ENCODE results near the gene YIPF6. TPM values are rescaled to one million over a fixed set of nuclear protein-coding genes. Genes with fewer than 3 reads are reported as not detected.
"Not testable (repeated sequence)": the region's sequence is repeated elsewhere in the genome, so short reads cannot be mapped to it uniquely, and the experiment has no call there.

YIPF6 gene
- total and polyA plus RNA-seq, 10 donors = 3.0 to 31.3 (median 25.8) TPM

DNA sequence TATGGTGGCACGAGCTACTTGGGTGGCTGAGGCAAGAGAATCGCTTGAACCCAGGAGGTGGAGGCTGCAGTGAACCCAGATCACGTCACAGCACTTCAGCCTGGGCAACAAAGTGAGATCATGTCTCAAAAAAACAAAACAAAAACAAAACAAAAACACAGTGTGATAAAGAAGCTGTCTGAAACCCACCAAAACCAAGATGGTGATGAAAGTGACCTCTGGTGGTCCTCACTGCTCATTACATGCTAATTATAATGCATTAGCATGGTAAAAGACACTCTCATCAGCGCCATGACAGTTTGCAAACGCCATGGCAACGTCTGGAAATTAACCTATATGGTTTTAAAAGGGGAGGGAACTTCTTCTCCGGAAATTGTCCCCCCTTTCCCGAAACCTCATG is 36.2 kb upstream of the YIPF6 start:
- DNase-seq = no peak
- 18 to 35% (median 20%) methylated on average over 8 of the region's 8 CpGs for WGBS, 5 donors
- intact Hi-C loops (cut with DNase I; ENCODE audit: low total_unique reads) = no loop called here

DNA sequence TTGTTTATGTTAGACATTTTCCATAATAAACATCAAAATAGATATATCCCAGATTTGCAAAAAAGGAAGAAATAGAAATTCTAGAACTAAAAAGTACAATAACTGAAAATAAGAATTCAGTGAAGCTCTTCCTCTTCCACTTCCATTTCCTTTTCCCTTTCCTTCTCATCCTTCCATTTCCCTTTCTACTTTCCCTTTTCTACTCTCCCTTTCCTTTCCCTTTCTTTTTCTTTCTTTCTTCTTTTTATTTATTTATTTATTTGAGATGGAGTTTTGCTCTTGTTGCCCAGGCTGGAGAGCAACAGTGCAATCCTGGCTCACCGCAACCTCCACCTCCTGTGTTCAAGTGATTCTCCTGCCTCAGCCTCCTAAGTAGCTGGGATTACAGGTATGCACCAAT is 35.0 kb upstream of the YIPF6 start:
- Histone ChIP-seq H3K36me3 (no peaks in the 10 kb centered on the region), H3K9me3 (no peaks in the 10 kb centered on the region), H3K4me3 (no peak overlapping the region), H3K4me1 (peaks cover 0 to 5% (median 0%) of the 10 kb centered on the region in 6 donors), H3K27me3 (replicated peaks in 1 of 7) (no peaks in the 10 kb centered on the region), H3K27ac (no peak overlapping the region)
- no peak for DNase-seq
- intact Hi-C loops (cut with DNase I; ENCODE audit: low total_unique reads) = no loop called here
- TF ChIP-seq CTCF (IDR thresholded peaks at IDR 0.05 in 8 of 11, conservative IDR thresholded peaks at IDR 0.05 in 3 of 11) (no peak), POLR2A (IDR thresholded peaks at IDR 0.05) (no peak), POLR2AphosphoS5 (IDR thresholded peaks at IDR 0.05) (no peak)
- WGBS, 5 donors = 96 to 100% (median 100%) methylated on average over 1 of the region's 1 CpG

More for the DNA sequence above, 36.2 kb upstream of the YIPF6 start:
- TF ChIP-seq CTCF (IDR thresholded peaks at IDR 0.05 in 8 of 11, conservative IDR thresholded peaks at IDR 0.05 in 3 of 11) (peak in 10 of 11 experiments; percentile 5 to 57 (median 50)), POLR2AphosphoS5 (IDR thresholded peaks at IDR 0.05) (no peak)
- Histone ChIP-seq H3K36me3 (no peaks in the 10 kb centered on the region), H3K4me1 (peaks cover 0 to 5% (median 0%) of the 10 kb centered on the region in 6 donors), H3K27me3 (replicated peaks in 1 of 7) (no peaks in the 10 kb centered on the region), H3K27ac (no peak overlapping the region), H3K9me3 (no peaks in the 10 kb centered on the region), H3K4me3 (no peak overlapping the region)

GRCh38 chrX:68464796-68465195 is 34.1 kb upstream of the YIPF6 start:
- Histone ChIP-seq H3K4me3 (no peak overlapping the region), H3K4me1 (peaks cover 0 to 5% (median 0%) of the 10 kb centered on the region in 6 donors), H3K36me3 (no peaks in the 10 kb centered on the region), H3K9me3 (no peaks in the 10 kb centered on the region), H3K27me3 (replicated peaks in 1 of 7) (no peaks in the 10 kb centered on the region), H3K27ac (no peak overlapping the region)
- 68 to 83% (median 74%) methylated on average over 3 to 4 of the region's 4 CpGs for WGBS, 5 donors
- intact Hi-C loops (cut with DNase I; ENCODE audit: low total_unique reads) = no loop called here
- no peak for DNase-seq
- TF ChIP-seq CTCF (IDR thresholded peaks at IDR 0.05 in 8 of 11, conservative IDR thresholded peaks at IDR 0.05 in 3 of 11) = no peak
- no peak for TF ChIP-seq POLR2A (IDR thresholded peaks at IDR 0.05)
- no peak for TF ChIP-seq POLR2AphosphoS5 (IDR thresholded peaks at IDR 0.05)

DNA sequence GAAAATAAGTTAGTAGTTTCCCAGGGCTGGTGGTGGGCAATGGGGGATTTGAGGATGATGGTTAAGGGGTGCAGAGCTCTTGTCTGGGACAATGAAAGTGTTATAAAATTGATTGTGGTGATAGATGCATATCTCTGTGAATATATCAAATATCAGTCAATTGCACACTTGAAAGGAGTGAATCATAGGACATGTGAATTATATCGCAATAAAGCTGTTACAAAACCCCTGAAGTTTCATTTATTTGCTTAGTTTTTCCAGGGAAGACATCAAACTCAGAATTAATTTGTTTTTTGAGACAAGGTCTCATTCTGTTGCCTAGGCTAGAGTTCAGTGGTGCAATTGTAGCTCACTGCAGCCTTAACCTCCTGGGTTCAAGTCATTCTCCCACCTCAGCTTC is 17.9 kb upstream of the YIPF6 start:
- Histone ChIP-seq H3K9me3 (no peaks in the 10 kb centered on the region), H3K27me3 (replicated peaks in 1 of 7) (no peaks in the 10 kb centered on the region), H3K36me3 (no peaks in the 10 kb centered on the region), H3K4me1 (no peaks in the 10 kb centered on the region), H3K4me3 (no peak overlapping the region), H3K27ac (no peak overlapping the region)
- no peak for TF ChIP-seq POLR2AphosphoS5 (IDR thresholded peaks at IDR 0.05)
- TF ChIP-seq CTCF (IDR thresholded peaks at IDR 0.05 in 8 of 11, conservative IDR thresholded peaks at IDR 0.05 in 3 of 11) = no peak
- TF ChIP-seq POLR2A (IDR thresholded peaks at IDR 0.05) = no peak
- no peak for DNase-seq
- intact Hi-C loops (cut with DNase I; ENCODE audit: low total_unique reads) = no loop called here
- 76 to 100% (median 93%) methylated on average over 1 of the region's 1 CpG for WGBS, 5 donors

DNA sequence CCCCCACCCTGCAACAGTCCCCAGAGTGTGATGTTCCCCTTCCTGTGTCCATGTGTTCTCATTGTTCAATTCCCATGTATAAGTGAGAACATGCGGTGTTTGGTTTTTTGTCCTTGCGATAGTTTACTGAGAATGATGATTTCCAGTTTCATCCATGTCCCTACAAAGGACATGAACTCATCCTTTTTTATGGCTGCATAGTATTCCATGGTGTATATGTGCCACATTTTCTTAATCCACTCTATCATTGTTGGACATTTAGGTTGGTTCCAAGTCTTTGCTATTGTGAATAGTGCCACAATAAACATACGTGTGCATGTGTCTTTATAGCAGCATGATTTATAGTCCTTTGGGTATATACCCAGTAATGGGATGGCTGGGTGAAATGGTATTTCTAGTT is 12.7 kb upstream of the YIPF6 start:
- H3K27me3 ChIP-seq (replicated peaks in 1 of 7); intact Hi-C loops (cut with DNase I; ENCODE audit: low total_unique reads); H3K27ac ChIP-seq; DNase-seq; H3K36me3 ChIP-seq; H3K4me1 ChIP-seq; H3K9me3 ChIP-seq; H3K4me3 ChIP-seq: not testable (repeated sequence)
- 80 to 100% (median 94%) methylated on average over 1 to 3 of the region's 3 CpGs; no CpG with 5 or more reads in 1 of the 5 donors for WGBS, 5 donors
